ENCODE measurements around the gene ZFYVE28.

DNA sequence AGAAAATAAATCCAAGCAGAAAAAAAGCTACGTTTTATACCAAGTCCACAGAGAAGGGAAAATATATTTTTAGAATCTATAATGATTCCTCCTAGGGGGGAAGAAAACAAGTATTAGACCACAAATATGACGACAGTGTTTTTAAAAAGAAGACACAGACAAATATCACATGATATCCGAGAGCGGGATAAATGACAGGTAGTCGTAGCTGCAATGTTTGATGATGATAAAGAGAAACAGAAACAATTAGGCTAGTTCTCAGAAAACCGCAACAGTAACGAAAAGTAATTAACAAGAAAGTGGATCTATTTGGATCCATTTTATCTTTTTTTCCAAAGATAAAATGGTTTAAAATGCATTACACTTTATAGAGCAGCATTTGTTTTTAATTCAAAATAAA lies 177.4 kb downstream of the ZFYVE28 start:
- no peak for TF ChIP-seq EZH2 (IDR thresholded peaks at IDR 0.05; ENCODE audit: borderline replicate concordance, low read length)
- TF ChIP-seq, protein P1, sequence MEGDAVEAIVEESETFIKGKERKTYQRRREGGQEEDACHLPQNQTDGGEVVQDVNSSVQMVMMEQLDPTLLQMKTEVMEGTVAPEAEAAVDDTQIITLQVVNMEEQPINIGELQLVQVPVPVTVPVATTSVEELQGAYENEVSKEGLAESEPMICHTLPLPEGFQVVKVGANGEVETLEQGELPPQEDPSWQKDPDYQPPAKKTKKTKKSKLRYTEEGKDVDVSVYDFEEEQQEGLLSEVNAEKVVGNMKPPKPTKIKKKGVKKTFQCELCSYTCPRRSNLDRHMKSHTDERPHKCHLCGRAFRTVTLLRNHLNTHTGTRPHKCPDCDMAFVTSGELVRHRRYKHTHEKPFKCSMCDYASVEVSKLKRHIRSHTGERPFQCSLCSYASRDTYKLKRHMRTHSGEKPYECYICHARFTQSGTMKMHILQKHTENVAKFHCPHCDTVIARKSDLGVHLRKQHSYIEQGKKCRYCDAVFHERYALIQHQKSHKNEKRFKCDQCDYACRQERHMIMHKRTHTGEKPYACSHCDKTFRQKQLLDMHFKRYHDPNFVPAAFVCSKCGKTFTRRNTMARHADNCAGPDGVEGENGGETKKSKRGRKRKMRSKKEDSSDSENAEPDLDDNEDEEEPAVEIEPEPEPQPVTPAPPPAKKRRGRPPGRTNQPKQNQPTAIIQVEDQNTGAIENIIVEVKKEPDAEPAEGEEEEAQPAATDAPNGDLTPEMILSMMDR (conservative IDR thresholded peaks at IDR 0.05 in 1 of 2, IDR thresholded peaks at IDR 0.05 in 1 of 2; ENCODE audit: extremely low read depth in 1 of 2, insufficient read depth in 1 of 2, low read depth in 1 of 2, low read length in 2 of 2): no peak

All from mammary epithelial cell (primary cell).